IPS-20b (cell line): ENCODE results near the gene ERG28.

ENCODE experiments used
- H3K27ac ChIP-seq: one replicate; pipeline ENCODE4 v1.5.1; 2013; ENCODE audit warnings: low read length
- H3K27me3 ChIP-seq: 2 replicates; pipeline ENCODE4 v1.6.1; 2013; ENCODE audit warnings: mild to moderate bottlenecking, low read length, inconsistent platforms; ENCODE audit not compliant: insufficient read depth
- H3K36me3 ChIP-seq: 2 replicates; pipeline ENCODE4 v1.6.1; 2013; ENCODE audit warnings: low read depth, mild to moderate bottlenecking, inconsistent platforms, low read length, moderate library complexity; ENCODE audit not compliant: insufficient read depth
- H3K4me1 ChIP-seq: 2 replicates; pipeline ENCODE4 v1.6.1; 2013; ENCODE audit warnings: mild to moderate bottlenecking, control low read depth, inconsistent platforms, low read length, moderate library complexity; ENCODE audit not compliant: insufficient read depth
- H3K4me3 ChIP-seq: 2 replicates; pipeline ENCODE4 v1.5.1; 2013; ENCODE audit warnings: mild to moderate bottlenecking, low read length, inconsistent platforms
- H3K9ac ChIP-seq: 2 replicates; pipeline ENCODE4 v1.6.1; 2013; ENCODE audit warnings: low read depth, mild to moderate bottlenecking, inconsistent platforms, low read length, moderate library complexity
- H3K9me3 ChIP-seq: 2 replicates; pipeline ENCODE4 v1.6.1; 2013; ENCODE audit warnings: mild to moderate bottlenecking, low read depth, low read length, inconsistent platforms; ENCODE audit not compliant: insufficient read depth

The ERG28 gene

GRCh38 chr14:75615200-75615599, 45.5 kb downstream of the ERG28 start:
- Histone ChIP-seq H3K36me3 (no peaks in the 10 kb centered on the region), H3K27me3 (no peaks in the 10 kb centered on the region), H3K4me1 (no peaks in the 10 kb centered on the region), H3K9me3 (no peaks in the 10 kb centered on the region), H3K27ac (no peak overlapping the region), H3K4me3 (no peak overlapping the region), H3K9ac (no peak overlapping the region)

DNA sequence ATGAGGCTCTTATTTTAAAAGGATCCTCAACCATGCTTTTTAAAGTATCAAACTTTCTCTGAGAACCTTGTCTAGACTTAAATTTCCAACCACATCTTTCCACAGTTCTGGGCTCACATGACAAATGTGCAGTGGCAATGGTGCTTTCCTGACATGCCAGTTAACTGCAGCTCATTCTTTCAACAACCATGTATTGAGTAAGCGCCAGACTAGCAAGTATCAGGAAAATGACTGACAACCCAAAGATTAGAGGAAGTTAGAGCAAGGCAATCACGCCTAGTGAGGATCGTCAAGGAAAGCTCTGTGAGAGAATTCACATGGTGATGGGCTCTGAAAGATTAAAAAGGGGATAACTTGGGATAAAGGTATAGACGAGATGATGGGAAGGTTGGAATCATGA, 46.5 kb downstream of the ERG28 start:
- H3K4me3 ChIP-seq: no peak overlapping the region
- H3K27me3 ChIP-seq: no peaks in the 10 kb centered on the region
- H3K9me3 ChIP-seq: no peaks in the 10 kb centered on the region
- H3K27ac ChIP-seq: no peak overlapping the region
- H3K9ac ChIP-seq: no peak overlapping the region
- H3K36me3 ChIP-seq: no peaks in the 10 kb centered on the region
- H3K4me1 ChIP-seq: no peaks in the 10 kb centered on the region

DNA sequence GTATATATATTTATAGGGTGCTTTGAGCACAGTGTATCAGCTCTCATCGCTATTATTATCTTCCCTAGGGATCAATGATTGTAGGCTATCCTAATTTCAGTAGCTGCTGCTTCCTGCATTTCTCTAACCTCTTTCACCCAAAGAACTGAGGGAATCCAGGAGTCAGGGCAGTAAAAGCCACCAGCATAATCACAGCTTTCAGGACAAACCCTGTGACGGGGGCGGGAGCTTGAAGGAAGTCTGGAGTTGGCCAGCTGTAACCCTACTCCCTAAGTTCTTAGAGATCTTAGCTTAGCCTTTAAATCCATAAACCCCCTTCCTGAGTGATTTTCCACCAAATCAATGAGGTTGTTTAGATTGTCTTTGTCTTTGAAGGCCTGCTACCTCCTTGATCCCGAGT, 48.5 kb downstream of the ERG28 start:
- no peaks in the 10 kb centered on the region for H3K9me3 ChIP-seq
- no peaks in the 10 kb centered on the region for H3K27me3 ChIP-seq
- H3K9ac ChIP-seq: no peak overlapping the region
- no peak overlapping the region for H3K27ac ChIP-seq
- H3K36me3 ChIP-seq: no peaks in the 10 kb centered on the region
- no peak overlapping the region for H3K4me3 ChIP-seq
- no peaks in the 10 kb centered on the region for H3K4me1 ChIP-seq

DNA sequence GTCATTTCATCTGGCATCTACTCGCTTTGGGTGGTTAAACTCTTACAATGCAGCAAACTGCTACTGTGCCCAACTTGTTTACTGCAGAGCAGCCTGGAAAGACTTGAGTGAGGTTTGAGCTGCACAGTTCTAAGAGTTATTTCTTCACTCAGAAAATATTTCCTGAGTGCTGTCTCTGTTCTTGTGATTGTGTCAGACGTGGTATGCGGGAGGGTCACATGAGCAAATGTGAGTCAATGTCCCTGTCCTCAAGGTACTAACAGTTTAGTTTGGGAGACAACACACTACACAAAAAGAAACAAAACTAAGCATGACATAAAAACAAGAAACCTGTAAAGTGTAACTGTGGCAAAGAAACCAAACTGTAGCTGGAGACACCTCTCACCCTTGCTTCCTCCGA, 49.8 kb downstream of the ERG28 start:
- no peaks in the 10 kb centered on the region for H3K27me3 ChIP-seq
- no peaks in the 10 kb centered on the region for H3K36me3 ChIP-seq
- no peak overlapping the region for H3K27ac ChIP-seq
- H3K9me3 ChIP-seq: no peaks in the 10 kb centered on the region
- no peaks in the 10 kb centered on the region for H3K4me1 ChIP-seq
- no peak overlapping the region for H3K4me3 ChIP-seq
- H3K9ac ChIP-seq: no peak overlapping the region

GRCh38 chr14:75609606-75610475, 50.8 kb downstream of the ERG28 start:
- Histone ChIP-seq H3K36me3 (no peaks in the 10 kb centered on the region), H3K27ac (no peak overlapping the region), H3K4me3 (no peak overlapping the region)

GRCh38 chr14:75609116-75609515, 51.6 kb downstream of the ERG28 start:
- H3K27ac ChIP-seq: no peak overlapping the region
- no peaks in the 10 kb centered on the region for H3K9me3 ChIP-seq
- no peak overlapping the region for H3K4me3 ChIP-seq
- H3K36me3 ChIP-seq: no peaks in the 10 kb centered on the region
- no peaks in the 10 kb centered on the region for H3K4me1 ChIP-seq
- no peaks in the 10 kb centered on the region for H3K27me3 ChIP-seq
- no peak overlapping the region for H3K9ac ChIP-seq

More at GRCh38 chr14:75609606-75610475, 50.8 kb downstream of the ERG28 start:
- no peaks in the 10 kb centered on the region for H3K27me3 ChIP-seq
- H3K9me3 ChIP-seq: no peaks in the 10 kb centered on the region
- H3K4me1 ChIP-seq: no peaks in the 10 kb centered on the region
- no peak overlapping the region for H3K9ac ChIP-seq

DNA sequence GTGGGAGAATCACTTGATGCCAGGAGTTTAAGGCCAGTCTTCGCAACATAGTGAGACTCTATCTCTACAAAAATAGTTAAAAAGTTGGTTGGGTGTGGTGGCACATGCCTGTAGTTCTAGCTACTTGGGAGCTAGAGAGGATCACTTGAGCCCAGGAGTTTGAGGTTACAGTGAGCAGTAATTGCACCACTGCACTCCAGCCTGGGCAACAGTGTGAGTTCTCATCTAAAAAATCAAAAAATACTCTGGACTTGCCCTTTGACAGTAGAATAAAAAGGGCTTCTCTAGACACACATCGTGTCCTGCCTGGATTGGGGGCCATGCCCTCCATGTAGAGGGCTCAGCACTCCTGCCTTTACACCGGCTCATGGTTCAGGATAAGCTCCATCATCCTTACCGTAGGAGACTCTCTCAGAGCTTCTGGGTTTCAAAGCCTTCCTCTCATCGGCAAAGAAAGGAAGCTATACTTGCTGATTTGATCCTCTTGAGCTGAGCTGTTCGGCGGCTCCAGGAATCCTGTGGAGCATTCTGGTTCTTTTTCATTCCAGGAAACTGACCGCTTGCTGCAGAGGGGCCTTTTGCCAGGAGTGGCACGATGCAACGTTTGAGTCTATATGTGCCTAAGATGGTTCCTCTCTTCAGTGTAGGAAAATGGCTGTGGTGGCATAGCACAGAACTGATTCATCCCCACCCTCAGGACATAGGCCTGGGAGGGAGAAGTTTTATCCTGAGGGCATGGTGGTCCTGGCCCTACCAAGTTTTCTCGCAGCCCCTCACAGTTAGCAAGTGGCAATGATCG, 52.6 kb downstream of the ERG28 start:
- no peak overlapping the region for H3K27ac ChIP-seq
- H3K9me3 ChIP-seq: no peaks in the 10 kb centered on the region
- no peaks in the 10 kb centered on the region for H3K36me3 ChIP-seq
- H3K9ac ChIP-seq: no peak overlapping the region
- H3K4me3 ChIP-seq: no peak overlapping the region
- H3K27me3 ChIP-seq: no peaks in the 10 kb centered on the region
- no peaks in the 10 kb centered on the region for H3K4me1 ChIP-seq

- no peaks in the 10 kb centered on the region for H3K4me1 ChIP-seq
- H3K27me3 ChIP-seq: no peaks in the 10 kb centered on the region
- no peaks in the 10 kb centered on the region for H3K36me3 ChIP-seq
- no peak overlapping the region for H3K4me3 ChIP-seq
- no peak overlapping the region for H3K27ac ChIP-seq
- no peaks in the 10 kb centered on the region for H3K9me3 ChIP-seq
- no peak overlapping the region for H3K9ac ChIP-seq
These were observed 53.6 kb downstream of the ERG28 start for GRCh38 chr14:75607044-75607443.

- Histone ChIP-seq H3K4me1 (no peaks in the 10 kb centered on the region), H3K27ac (no peak overlapping the region), H3K36me3 (no peaks in the 10 kb centered on the region), H3K9ac (no peak overlapping the region), H3K9me3 (no peaks in the 10 kb centered on the region), H3K27me3 (no peaks in the 10 kb centered on the region), H3K4me3 (no peak overlapping the region)
These were observed 54.8 kb downstream of the ERG28 start for GRCh38 chr14:75605916-75606315.

DNA sequence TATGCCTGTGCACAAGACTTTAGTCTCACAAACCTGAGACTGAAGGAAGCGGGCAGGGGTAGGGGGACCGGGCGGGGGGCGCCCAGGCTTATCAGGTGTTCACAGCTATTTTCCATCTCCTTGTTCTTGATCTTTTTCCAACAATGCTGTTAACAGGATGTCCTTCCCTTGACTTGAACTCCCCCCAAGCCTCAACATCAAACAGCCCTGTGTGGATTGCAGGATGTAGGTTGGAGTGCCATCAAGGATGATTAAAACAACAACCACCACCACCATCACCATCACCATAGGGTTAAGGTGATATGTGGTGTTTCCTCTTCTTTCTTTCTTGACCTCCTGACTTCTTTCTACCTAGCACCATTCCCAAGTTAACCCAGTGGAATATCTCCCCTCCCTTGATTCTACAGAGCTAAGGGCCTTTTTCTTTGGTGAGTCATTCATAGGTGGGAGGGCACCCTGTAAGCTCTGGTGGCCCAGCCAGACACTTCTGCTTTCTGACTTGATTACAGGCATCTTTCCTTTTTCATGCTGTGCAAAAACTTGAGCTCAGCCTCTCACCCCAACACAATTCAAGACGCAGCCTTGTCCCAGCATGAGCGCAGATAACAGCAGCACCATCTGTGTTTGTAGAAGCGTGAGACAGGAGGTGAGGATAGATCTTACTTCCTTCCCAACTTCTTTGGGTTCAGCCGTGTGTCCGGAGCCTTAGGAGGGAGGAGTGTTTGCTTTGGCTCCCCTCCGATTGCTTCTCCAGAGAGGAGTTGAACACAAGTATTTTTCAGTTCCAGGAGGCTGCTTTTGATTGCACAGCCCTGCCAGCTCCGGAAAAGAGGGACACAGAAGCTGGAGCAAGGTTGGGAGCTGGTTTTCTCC, 55.5 kb downstream of the ERG28 start:
- no peak overlapping the region for H3K9ac ChIP-seq
- no peaks in the 10 kb centered on the region for H3K36me3 ChIP-seq
- no peaks in the 10 kb centered on the region for H3K27me3 ChIP-seq
- no peaks in the 10 kb centered on the region for H3K9me3 ChIP-seq
- no peak overlapping the region for H3K4me3 ChIP-seq
- H3K4me1 ChIP-seq: no peaks in the 10 kb centered on the region
- no peak overlapping the region for H3K27ac ChIP-seq

DNA sequence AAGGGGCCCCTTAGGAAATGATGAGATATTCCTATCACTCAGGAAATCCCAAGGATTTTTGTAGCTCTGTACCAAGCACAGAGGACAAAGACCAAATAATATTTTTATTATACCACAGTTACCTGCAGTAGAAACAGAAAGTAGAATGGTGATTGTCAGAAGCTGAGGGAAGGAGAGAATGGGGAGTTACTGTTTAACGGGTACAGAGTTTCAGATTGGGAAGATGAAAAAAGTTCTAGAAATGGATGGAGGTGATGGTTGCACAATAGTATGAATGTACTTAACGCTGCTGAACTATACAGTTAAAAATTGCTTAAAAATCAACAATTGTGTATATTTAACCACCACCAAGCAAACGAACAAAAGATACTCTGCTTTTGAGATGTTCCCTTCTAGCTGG, 58.2 kb downstream of the ERG28 start:
- Histone ChIP-seq H3K27ac (no peak overlapping the region), H3K9me3 (no peaks in the 10 kb centered on the region), H3K36me3 (no peaks in the 10 kb centered on the region), H3K4me1 (no peaks in the 10 kb centered on the region), H3K4me3 (no peak overlapping the region), H3K9ac (no peak overlapping the region), H3K27me3 (no peaks in the 10 kb centered on the region)
